Psoas muscle (tissue), 8 donors: ENCODE data around the gene CEACAM4. TPM values are rescaled to one million over a fixed set of nuclear protein-coding genes. Genes with fewer than 3 reads are reported as not detected.

ENCODE experiments used
- ATAC-seq, 4 donors: fragments of 200-7000 bp; cut with Tn5 transposase; one replicate each; pipeline ENCODE4 v1.9.1; 2020; ENCODE audit warnings: moderate library complexity in 3 of 4, mild to moderate bottlenecking in 2 of 4
- DNase-seq, 2 donors: peaks; one replicate each; pipeline ENCODE4 v3.0.0-alpha.2; 2020
- H3K27ac ChIP-seq: fragments of 200-600 bp; one replicate; pipeline ENCODE4 v1.8.0; 2022
- H3K27me3 ChIP-seq, 3 donors: fragments of 200-600 bp in 1 of 3; one replicate each; pipeline versions ENCODE4 v1.6.1 to v1.8.0; 2013 to 2022; ENCODE audit warnings: low read length in 2 of 3, mild to moderate bottlenecking in 2 of 3, moderate library complexity in 1 of 3; ENCODE audit not compliant: insufficient read depth in 3 of 3
- H3K36me3 ChIP-seq, 2 donors: fragments of 200-600 bp in 1 of 2; one replicate each; pipeline versions ENCODE4 v1.6.1 to v1.8.0; 2013 to 2022; ENCODE audit warnings: low read depth in 1 of 2, mild to moderate bottlenecking in 1 of 2, moderate library complexity in 1 of 2; ENCODE audit not compliant: insufficient read depth in 1 of 2
- H3K4me1 ChIP-seq: fragments of 200-600 bp; one replicate; pipeline ENCODE4 v1.8.0; 2022
- H3K4me3 ChIP-seq: fragments of 200-600 bp; one replicate; pipeline ENCODE4 v1.8.0; 2022; ENCODE audit warnings: mild to moderate bottlenecking
- H3K9me3 ChIP-seq: fragments of 200-600 bp; one replicate; pipeline ENCODE4 v1.8.0; 2022
- CTCF ChIP-seq: fragments of 200-600 bp; IDR thresholded peaks from one replicate; pipeline ENCODE4 v1.8.0; 2022; ENCODE audit warnings: antibody characterized with exemption
- WGBS, 3 donors: extraction: QIAGEN DNeasy Blood & Tissue Kit; methylation state at CpG; one replicate each; pipeline versions ENCODE4 v1.1.6 to v1.1.7; 2013; 5-methylcytosine and 5-hydroxymethylcytosine counted together
- intact Hi-C, 2 donors: fragments of 100-400 bp; cut with DNase I; formaldehyde crosslinking; loops; one replicate each; pipeline versions ENCODE4 v1.11.0 to v1.14.2; 2022
- polyA plus RNA-seq, 3 donors: library from polyadenylated mRNA; stranded (reverse); fragments of 200-250 nt; gene quantifications; one replicate each; pipeline ENCODE4 v1.2.3, GENCODE V29; 2013
- total RNA-seq, 4 donors: library from RNA; stranded (reverse); fragmentation: NEBNext Ultra II Directional in 2 of 4; extraction: Animal tissue kit (Norgen Biotek cat#: 25700) in 2 of 4; gene quantifications; one replicate each; pipeline versions ENCODE4 v1.2.1 to v1.2.4, GENCODE V29; 2021 to 2023
- donor health status: healthy with polysubstance abuse.
- donor health status: DM: no; HTN: no; CAD: no; lungs with moderate emphysema.
- donor health status: Bipolar disorder and iron deficiency.
- donor health status: healthy.
- donor health status: DM: yes; HTN: yes; CAD: no.
- donor health status: DM: no; HTN: no; CAD: no.
- donor health status: DM: no; HTN: no; CAD: no.
- donor health status: DM: yes; HTN: yes; CAD: no.

The CEACAM4 gene
- total and polyA plus RNA-seq, 7 donors: 0.03 to 0.73 (median 0.17) TPM; not detected in 4

DNA sequence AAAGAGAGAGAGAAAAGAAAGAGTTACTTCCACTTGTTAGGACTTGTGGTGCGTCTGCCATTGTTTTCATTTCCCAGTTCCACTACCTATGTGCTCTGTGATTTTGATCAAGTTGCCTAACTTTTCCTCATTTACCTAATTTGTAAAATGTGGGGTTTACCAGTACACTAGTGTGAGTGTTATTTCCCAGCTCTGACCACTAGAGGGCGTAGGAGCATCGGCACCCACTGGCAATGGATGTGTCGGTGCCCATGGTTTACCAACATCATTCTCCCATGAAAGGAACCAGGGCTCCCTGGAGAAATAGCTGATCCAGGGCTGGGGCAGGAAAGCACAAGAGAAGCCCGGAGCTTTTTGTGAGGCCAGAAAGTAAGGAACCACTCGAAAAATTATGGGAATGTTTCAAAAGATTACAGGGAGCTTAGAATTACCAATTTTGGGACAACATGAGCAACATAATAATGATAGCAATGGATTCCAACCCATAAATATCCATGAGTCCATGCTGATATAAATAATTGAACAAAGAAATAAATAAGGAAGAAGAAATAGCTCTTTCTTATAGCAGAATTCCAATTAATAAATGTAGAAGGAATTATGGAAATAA is 15.1 kb upstream of the CEACAM4 start:
- no peak for DNase-seq
- Histone ChIP-seq H3K36me3 (no peaks in the 10 kb centered on the region), H3K27ac (no peak overlapping the region), H3K4me1 (no peaks in the 10 kb centered on the region), H3K9me3 (no peaks in the 10 kb centered on the region), H3K27me3 (peaks cover 0 to 7% (median 0%) of the 10 kb centered on the region in 3 donors), H3K4me3 (no peak overlapping the region)
- WGBS, 3 donors: 3 to 7% (median 5%) methylated on average over 6 of the region's 6 CpGs
- peak; percentile 53 for TF ChIP-seq CTCF
- intact Hi-C loops: no loop called here
- ATAC-seq: no peak

DNA sequence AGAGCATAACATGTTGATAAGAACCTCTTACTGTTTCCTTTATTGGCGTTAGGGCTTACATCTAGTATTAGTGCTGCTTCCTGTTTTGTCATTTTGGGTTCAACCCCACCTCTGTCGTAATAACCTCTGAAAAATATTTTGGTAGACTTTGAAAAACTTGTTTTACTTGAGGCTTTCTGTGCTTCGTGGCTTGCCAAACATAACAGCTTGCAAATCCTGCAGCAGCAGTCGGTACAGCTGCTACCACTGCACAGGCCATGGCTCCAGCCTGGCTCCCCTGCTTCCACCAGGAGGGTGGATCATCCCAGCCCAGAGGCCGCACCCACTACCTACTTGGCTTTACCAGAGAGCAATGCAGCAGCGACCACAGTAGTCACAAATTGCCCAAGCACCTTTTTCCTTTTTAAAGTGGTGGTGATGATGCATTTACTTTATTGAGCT is 11.8 kb upstream of the CEACAM4 start:
- Histone ChIP-seq H3K4me1 (no peaks in the 10 kb centered on the region), H3K36me3 (no peaks in the 10 kb centered on the region), H3K4me3 (no peak overlapping the region), H3K27me3 (peaks cover 0 to 7% (median 0%) of the 10 kb centered on the region in 3 donors), H3K9me3 (no peaks in the 10 kb centered on the region), H3K27ac (no peak overlapping the region)
- ATAC-seq (no peak), DNase-seq (no peak)
- intact Hi-C loops: no loop called here
- TF ChIP-seq CTCF: no peak
- WGBS, 3 donors: 40 to 42% (median 41%) methylated on average over 6 of the region's 6 CpGs

- Histone ChIP-seq H3K4me3 (no peak overlapping the region), H3K27ac (no peak overlapping the region), H3K4me1 (no peaks in the 10 kb centered on the region), H3K36me3 (no peaks in the 10 kb centered on the region), H3K9me3 (no peaks in the 10 kb centered on the region), H3K27me3 (peaks cover 0 to 7% (median 0%) of the 10 kb centered on the region in 3 donors)
- ATAC-seq (no peak), DNase-seq (no peak)
- TF ChIP-seq CTCF: no peak
- WGBS, 3 donors: 45 to 54% (median 46%) methylated on average over 2 of the region's 2 CpGs
- intact Hi-C loops: no loop called here
These were observed 10.6 kb upstream of the CEACAM4 start for GRCh38 chr19:41637484-41637883.

DNA sequence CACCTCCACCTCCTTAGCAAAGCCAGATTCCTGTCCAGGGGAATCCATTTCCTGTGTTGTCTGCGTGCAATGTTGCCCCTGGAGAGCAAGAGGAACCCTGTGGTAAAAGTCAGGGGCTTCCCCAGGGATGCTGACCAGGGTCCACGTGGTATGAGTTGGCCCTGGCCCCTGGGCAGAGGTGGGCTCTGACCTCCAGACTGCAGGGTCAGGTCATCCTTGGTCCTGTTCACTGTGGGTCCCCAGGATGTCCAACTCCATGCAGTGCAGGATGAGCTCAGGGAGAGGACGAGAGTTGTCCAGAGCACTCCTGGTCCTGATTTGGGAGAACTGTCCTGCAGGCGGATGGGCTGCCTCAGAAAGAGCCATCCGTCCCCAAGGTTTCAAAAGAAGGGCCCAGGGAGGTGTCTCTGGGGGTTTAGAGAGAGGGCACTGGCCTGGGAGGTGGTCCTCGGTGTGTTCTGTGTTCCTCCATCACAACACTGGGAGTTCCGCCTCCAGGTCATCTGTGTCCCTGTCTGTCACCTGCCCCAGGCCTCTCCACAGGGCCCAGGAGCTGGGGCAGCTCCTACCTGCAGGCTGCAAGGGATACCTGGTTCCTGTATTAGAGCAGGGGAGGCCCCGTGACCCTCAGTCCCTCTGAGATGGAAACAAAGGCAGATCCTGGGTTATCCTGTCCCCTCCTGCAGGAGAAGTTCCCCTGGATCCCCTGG is 1.2 kb upstream of the CEACAM4 start:
- no peak for TF ChIP-seq CTCF
- Histone ChIP-seq H3K36me3 (no peaks in the 10 kb centered on the region), H3K4me3 (no peak overlapping the region), H3K4me1 (no peaks in the 10 kb centered on the region), H3K27me3 (no peaks in the 10 kb centered on the region), H3K27ac (no peak overlapping the region), H3K9me3 (peaks cover 12% of the 10 kb centered on the region)
- DNase-seq (no peak), ATAC-seq (no peak)
- WGBS, 3 donors: 58 to 65% (median 62%) methylated on average over 8 of the region's 8 CpGs
- intact Hi-C loops: no loop called here
